NCI-H1048 (cell line): Measurements from ENCODE around the gene AKT1S1.
"Not testable (repeated sequence)": the region's sequence is repeated elsewhere in the genome, so short reads cannot be mapped to it uniquely, and the experiment has no call there.

ENCODE experiments used
- DNase-seq: peaks from one replicate; lab custom pipeline; 2025; lab: John Stamatoyannopoulos, UW

The AKT1S1 gene

DNA sequence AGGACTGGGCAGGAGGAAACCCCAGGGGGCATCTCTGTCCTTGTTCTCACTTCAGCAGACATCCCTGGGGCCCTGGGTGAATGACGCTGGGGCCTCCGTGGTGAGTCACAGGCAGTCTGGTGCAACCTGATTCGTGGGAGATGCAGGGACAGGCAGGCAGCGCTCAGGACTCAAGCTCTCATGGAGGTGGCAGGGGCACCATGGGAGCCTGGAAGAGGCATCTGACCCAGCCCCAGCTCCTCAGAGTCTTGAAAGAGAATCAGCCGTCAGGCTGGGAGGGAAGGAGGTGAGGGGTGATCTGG, 40.2 kb downstream of the AKT1S1 start:
- DNase-seq, result no peak

DNA sequence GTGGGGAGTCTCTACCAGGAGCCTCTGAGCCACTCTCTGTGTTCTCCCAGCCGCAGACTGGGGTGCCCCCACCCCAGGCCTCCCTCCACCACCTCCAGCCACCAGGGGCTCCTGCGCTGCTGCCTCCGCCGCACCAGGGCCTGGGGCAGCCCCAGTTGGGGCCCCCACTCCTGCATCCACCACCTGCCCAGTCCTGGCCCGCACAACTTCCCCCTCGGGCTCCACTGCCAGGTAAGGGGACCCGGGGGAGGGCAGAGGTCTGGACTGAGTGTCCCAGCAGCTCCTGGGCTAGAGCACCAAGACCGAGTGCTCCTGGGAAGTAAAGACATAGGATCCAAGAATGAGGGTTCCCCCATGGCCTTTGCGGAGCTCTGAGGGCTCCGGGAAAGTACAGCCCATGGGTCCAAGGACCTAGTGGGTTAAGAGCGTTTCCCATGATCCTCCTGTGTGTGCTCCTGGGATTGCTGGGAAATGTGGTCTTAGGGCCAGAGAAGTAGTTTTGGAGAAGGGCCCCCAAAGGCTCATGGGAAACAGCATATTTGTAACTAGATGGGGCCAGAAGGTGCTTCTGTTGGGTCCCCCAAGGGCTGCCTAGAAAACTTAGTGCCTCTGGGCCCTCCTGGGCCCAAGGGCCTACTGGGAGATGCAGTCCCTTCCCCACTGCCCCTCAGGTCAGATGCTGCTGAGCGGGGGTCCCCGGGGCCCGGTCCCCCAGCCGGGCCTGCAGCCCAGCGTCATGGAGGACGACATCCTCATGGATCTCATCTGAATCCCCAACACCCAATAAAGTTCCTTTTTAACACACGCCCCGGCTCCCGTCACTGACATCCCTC, 40.8 kb downstream of the AKT1S1 start:
- no peak for DNase-seq

DNA sequence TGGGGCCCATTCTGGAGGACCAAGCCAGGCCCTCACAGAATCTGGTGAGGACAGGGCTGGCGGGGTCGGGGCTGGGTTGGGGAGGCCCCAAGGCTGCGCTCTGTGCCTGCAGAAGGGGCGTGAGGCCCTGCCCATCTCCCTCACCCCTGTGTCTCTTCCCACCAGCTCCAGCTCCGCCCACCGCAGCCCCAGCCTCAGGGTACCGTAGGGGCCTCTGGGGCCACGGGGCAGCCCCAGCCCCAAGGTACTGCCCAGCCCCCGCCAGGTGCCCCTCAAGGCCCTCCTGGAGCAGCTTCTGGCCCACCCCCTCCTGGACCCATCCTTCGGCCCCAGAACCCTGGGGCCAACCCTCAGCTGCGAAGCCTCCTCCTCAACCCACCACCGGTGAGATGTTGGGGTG, 41.6 kb downstream of the AKT1S1 start:
- no peak for DNase-seq

DNA sequence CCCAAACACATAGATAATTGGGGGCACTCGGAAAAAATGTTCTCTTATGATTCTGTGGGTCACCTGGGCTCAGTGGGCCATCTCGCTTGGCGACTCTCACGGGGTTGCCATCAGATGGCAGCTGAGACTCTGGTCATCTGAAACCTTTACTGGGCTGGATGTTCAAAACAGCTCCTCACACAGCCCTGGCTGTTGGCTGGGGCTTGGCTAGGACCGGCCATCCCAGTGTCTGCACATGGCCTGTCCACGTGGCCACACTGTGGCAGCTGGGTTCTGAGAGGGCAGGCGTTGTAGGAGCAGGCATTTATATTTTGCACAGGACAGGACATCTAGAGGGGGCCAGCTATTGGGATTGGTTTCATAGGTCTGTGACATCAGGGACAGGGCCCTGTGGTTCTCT, 43.6 kb downstream of the AKT1S1 start:
- no peak for DNase-seq

DNA sequence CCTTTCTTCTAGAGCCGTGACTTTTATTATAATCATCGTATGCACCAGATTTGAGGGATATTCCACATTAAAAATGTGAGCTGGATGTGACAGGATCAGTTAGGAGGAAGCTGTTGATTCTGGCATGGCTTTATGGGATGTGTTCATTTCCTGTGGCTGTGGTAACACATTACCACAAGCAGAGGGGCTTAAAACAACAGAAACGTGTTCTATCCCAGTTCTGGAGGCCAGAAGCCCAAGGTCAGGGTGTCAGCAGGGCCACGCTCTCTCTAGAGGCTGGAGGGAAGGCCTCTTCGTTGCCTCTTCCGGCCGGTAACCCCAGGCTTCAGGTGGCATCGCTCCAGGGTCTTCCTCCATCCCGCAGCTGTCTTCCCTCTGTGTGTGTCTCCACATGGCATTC, 44.6 kb downstream of the AKT1S1 start:
- DNase-seq, result no peak

DNA sequence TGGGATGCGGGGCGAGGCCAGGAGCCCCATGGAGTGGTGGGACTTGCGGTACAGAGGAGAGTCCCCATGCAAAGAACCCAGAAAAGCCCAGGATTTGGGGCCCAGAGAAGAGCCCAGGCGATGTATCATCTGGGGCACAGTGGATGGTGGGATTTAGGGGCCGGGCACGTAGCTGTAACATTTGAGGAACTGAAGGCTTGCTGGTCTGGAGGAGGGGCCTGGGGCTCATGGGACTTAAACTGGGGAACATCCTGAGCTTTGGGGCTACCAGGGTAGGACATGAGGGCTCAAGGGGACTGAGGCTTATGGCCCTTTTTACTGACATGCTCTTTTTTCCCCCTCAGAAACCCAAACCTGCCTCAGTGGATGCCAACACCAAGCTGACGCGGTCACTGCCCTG, 45.6 kb downstream of the AKT1S1 start:
- no peak for DNase-seq

DNA sequence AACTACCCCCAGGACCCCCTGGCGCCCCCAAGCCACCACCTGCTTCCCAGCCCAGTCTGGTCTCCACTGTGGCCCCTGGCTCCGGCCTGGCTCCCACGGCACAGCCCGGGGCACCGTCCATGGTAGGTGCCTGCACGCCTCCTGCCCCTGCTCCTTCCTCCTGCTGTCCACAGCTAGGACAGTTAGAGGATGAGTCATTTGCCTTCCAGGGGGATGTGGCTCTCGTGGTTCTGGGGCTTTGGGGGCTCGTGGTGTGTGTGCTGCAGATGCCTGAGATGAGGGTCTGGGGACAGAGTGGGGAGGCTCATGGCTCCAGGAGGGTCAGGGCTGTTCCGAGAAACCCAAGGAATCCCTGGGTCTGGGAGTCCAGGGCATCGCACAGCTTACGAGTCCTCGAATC, 46.4 kb downstream of the AKT1S1 start:
- no peak for DNase-seq

DNA sequence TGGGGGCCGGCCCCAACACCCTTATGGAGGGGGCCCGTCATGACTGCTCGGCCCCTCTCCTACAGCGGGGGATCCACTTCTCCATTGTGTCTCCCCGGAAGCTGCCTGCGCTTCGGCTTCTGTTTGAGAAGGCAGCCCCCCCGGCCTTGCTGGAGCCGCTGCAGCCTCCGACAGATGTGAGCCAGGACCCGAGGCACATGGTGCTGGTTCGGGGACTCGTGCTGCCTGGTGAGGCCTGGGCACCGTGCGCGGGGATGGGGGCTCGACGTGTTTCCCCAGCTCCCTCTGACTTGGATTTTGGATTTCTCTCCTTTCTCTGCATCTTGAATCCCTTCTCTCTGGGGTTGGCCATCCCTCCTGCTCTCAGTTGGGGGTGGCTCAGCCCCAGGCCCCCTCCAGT, 47.4 kb downstream of the AKT1S1 start:
- no peak for DNase-seq

DNA sequence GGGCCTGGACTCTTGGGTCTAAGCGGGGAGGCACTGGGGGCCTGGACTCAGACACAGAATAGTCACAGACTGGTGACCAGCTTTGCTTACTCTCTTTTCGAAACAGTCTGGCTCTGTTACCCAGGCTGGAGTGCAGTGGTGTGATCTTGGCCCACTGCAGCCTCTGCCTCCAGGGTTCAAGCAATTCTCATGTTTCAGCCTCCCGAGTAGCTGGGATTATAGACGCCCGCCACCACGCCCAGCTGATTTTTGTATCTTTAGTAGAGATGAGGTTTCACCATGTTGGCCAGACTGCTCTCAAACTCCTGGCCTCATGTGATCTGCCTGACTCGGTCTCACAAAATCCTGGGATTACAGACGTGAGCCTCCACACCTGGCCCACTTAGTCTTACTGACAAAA, 48.0 kb downstream of the AKT1S1 start:
- no peak for DNase-seq

DNA sequence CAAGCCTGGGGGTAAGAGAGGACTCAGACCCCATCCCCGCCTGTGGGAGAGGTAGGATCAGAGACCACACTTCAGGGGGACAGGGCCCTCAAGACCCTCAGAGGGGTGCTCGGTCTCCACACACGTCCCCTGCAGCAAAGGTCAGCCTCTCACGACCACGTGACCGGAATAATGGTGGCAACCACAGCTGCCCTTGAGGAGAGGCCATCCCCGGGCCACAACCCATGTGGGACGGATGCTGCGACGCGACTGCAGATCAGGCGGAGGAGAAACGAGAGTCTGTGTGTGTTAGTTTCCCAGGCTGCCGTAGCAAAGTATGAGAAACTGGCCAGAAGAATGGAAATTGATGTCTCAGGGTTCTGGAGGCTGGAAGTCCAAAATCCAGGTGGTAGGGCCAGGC, 50.1 kb downstream of the AKT1S1 start:
- DNase-seq, result no peak

DNA sequence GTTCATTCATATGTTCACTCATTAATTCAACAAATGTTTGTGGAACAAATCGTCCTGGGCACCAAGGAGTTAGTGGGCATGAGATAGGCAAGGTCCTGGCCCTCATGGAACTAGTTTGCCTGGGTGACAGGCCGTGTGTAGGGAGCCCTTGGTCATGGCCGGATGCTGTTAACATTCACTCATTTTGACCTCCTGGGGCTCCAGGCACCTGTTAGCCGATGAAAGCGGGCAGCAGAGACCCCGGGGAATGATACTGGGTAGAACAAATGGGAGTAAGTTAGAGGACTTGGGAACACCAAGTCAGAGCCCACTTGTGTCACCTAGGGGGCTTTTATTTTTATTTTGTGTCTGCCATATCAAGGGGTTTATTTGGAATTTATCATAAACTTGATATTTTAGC, 52.5 kb downstream of the AKT1S1 start:
- DNase-seq, result no peak

DNA sequence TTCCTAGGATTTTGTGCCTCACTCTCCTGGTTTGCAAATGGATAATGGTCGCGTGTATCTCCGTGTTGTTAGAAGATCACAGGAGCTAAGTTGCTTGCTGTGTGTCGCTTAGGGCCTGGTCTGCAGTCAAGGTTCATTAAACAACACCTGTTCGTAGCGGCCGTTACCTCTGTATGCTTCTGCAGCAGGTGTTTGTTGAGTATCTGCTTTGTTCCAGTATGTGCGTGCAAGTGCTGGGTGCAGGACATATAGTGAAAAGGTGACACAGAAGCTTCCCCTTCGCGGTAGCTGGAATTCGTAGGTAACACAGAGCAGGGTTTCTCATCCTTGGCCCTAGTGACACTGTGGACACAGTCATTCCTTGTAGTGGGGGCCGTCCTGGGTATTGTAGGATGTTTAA, 53.7 kb downstream of the AKT1S1 start:
- DNase-seq, result no peak

DNA sequence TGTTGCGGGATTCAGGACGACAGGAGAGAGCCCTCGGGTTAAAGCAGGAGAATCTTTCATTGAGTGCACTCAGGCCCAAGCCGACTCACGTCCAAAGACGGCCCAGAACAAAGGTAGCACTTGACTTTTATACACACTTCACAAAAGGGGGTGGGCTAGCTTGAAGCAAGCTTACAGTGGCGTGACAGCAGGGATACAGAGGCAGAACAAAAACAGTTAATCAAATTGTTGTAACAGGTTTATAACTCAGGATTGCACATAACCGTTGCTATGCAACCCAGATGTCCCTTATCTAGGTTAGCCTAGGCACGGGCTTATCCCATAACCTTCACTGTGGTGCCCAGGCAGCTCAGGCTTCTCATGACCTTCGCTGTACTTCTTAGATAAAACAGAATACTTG, 57.0 kb downstream of the AKT1S1 start:
- no peak for DNase-seq

DNA sequence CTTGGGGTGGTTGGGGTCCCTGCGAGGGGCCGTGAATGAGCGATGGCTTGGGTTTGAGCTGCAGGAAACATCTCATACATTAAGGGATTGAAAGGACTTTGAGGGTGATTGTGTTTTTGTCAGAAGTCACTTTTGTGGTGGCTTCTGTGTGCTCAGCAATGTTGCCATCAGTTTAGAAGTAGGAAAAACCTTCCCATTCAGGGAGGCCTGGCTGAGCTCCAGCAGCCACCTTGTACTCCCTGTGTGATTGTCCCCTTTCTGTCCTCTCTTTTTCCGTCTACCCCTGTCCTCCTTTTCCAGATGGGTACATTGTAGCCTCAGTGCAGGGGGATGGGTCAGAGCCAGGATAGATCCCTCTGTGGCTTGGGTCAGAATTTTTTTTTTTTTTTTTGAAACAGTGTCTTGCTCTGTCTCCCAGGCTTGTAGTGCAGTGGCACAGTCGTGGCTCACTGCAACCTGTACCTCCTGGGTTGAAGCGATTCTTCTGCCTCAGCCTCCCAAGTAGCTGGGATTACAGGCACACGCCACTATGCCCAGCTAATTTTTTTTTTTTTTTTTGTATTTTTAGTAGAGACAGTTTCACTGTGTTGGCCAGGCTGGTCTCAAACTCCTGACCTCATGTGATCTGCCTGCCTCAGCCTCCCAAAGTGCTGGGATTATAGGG, 57.6 kb downstream of the AKT1S1 start:
- DNase-seq, result not testable (repeated sequence)
